SU-DHL-6 (cell line): ENCODE measurements around the gene SIK3.

Experiments used
- H2AFZ ChIP-seq: fragments of 200-600 bp; sonication (generic); 2 replicates; pipeline ENCODE4 v1.6.1; 2014; ENCODE audit warnings: low read depth, mild to moderate bottlenecking, moderate library complexity, mixed read lengths, antibody characterized with exemption, low read length; ENCODE audit not compliant: severe bottlenecking
- H3F3A ChIP-seq: fragments of 200-600 bp; shearing (Covaris generic); 2 replicates; pipeline ENCODE4 v1.6.0; 2016; ENCODE audit warnings: antibody characterized with exemption, mild to moderate bottlenecking; ENCODE audit not compliant: insufficient read depth
- H3K27ac ChIP-seq: fragments of 200-600 bp; sonication (generic); 2 replicates; pipeline ENCODE4 v1.5.1; 2016; ENCODE audit warnings: low read depth, mild to moderate bottlenecking, low read length, moderate library complexity, mixed read lengths
- H3K27me3 ChIP-seq: fragments of 200-600 bp; sonication (generic), shearing (Covaris generic); 2 replicates; pipeline ENCODE4 v1.6.0; 2014; ENCODE audit warnings: mild to moderate bottlenecking, low read length
- H3K36me3 ChIP-seq: fragments of 200-600 bp; sonication (generic); 2 replicates; pipeline ENCODE4 v1.6.1; 2014; ENCODE audit warnings: mild to moderate bottlenecking, low read length, mixed read lengths
- H3K4me2 ChIP-seq: fragments of 300-600, 200-600 bp; shearing (Covaris generic), sonication (generic); 2 replicates; pipeline ENCODE4 v1.6.0; 2014; ENCODE audit warnings: low read length, low read depth, mild to moderate bottlenecking; ENCODE audit not compliant: poor library complexity, severe bottlenecking
- H3K4me3 ChIP-seq: fragments of 200-600 bp; sonication (generic); 2 replicates; pipeline ENCODE4 v1.5.1; 2014; ENCODE audit warnings: antibody characterized with exemption, low read length, mild to moderate bottlenecking, mixed read lengths; ENCODE audit not compliant: insufficient read depth, poor library complexity, severe bottlenecking
- H3K79me2 ChIP-seq: fragments of 200-600 bp; sonication (generic); 2 replicates; pipeline ENCODE4 v1.6.1; 2014; ENCODE audit warnings: mild to moderate bottlenecking, low read length, moderate library complexity; ENCODE audit not compliant: insufficient read depth
- H3K9ac ChIP-seq: fragments of 200-600 bp; sonication (generic); 2 replicates; pipeline ENCODE4 v1.7.0; 2014; ENCODE audit warnings: mild to moderate bottlenecking, low read length
- H3K9me2 ChIP-seq: fragments of 200-600 bp; sonication (generic); replicated peaks from 2 replicates; pipeline ENCODE4 v1.6.1; 2014; ENCODE audit warnings: low read length; ENCODE audit not compliant: insufficient read depth
- H3K9me3 ChIP-seq: fragments of 200-600 bp; sonication (generic); 2 replicates; pipeline ENCODE4 v1.6.1; 2014; ENCODE audit warnings: low read length, mixed read lengths; ENCODE audit not compliant: insufficient read depth
- H4K20me1 ChIP-seq: fragments of 200-600 bp; sonication (generic); 2 replicates; pipeline ENCODE4 v1.6.1; 2014; ENCODE audit warnings: low read depth, mild to moderate bottlenecking, antibody characterized with exemption, low read length, moderate library complexity, mixed read lengths
- CTCF ChIP-seq: fragments of 200-600 bp; sonication (generic); IDR thresholded peaks from one replicate; pipeline ENCODE4 v1.5.1; 2017; ENCODE audit warnings: antibody characterized with exemption, mild to moderate bottlenecking, low read length, moderate library complexity; ENCODE audit not compliant: insufficient read depth, poor library complexity, severe bottlenecking
- EZH2phosphoT487 ChIP-seq: fragments of 200-600 bp; sonication (generic), shearing (Covaris generic); conservative IDR thresholded peaks from 2 replicates; pipeline ENCODE4 v1.6.1; 2018; ENCODE audit warnings: mild to moderate bottlenecking, antibody characterized with exemption, low read length, moderate library complexity, mixed read lengths

The SIK3 gene

GRCh38 chr11:116994195-116994594, 104.0 kb downstream of the SIK3 start:
- no peaks in the 10 kb centered on the region for H3K27me3 ChIP-seq
- no peaks in the 10 kb centered on the region for H3F3A ChIP-seq
- no peak for TF ChIP-seq EZH2phosphoT487
- TF ChIP-seq CTCF = no peak
- H3K27ac ChIP-seq = no peak overlapping the region
- H3K79me2 ChIP-seq = 0 out of 2 replicates have a peak, but pooled peaks cover 5% of the 10 kb centered on the region
- no peak overlapping the region for H3K4me3 ChIP-seq
- H3K9ac ChIP-seq = no peak overlapping the region
- no peak overlapping the region for H2AFZ ChIP-seq
- peaks cover 10% of the 10 kb centered on the region; the same call in 1 of the 2 replicates for H4K20me1 ChIP-seq
- H3K4me2 ChIP-seq = no peak overlapping the region
- H3K9me3 ChIP-seq = no peaks in the 10 kb centered on the region
- H3K9me2 ChIP-seq = no peaks in the 10 kb centered on the region
- H3K36me3 ChIP-seq = no peaks in the 10 kb centered on the region

GRCh38 chr11:116993599-116993998, 104.6 kb downstream of the SIK3 start:
- no peak overlapping the region for H2AFZ ChIP-seq
- no peak overlapping the region for H3K9ac ChIP-seq
- H3K79me2 ChIP-seq = 0 out of 2 replicates have a peak, but pooled peaks cover 5% of the 10 kb centered on the region
- no peaks in the 10 kb centered on the region for H3K27me3 ChIP-seq
- no peak for TF ChIP-seq EZH2phosphoT487
- no peak for TF ChIP-seq CTCF
- H3K4me2 ChIP-seq = no peak overlapping the region
- no peak overlapping the region for H3K4me3 ChIP-seq
- H3K27ac ChIP-seq = no peak overlapping the region
- no peaks in the 10 kb centered on the region for H3K9me2 ChIP-seq
- H3K9me3 ChIP-seq = no peaks in the 10 kb centered on the region
- H3F3A ChIP-seq = no peaks in the 10 kb centered on the region
- H4K20me1 ChIP-seq = peaks cover 7% of the 10 kb centered on the region; the same call in 1 of the 2 replicates
- H3K36me3 ChIP-seq = no peaks in the 10 kb centered on the region

- TF ChIP-seq CTCF (no peak), EZH2phosphoT487 (no peak)
- Histone ChIP-seq H3K27me3 (no peaks in the 10 kb centered on the region), H3K9me3 (no peaks in the 10 kb centered on the region), H3K36me3 (no peaks in the 10 kb centered on the region), H3K27ac (no peak overlapping the region), H3K79me2 (no peaks in the 10 kb centered on the region), H3K9me2 (no peaks in the 10 kb centered on the region), H3K9ac (no peak overlapping the region), H4K20me1 (peaks cover 4% of the 10 kb centered on the region; the same call in 1 of the 2 replicates), H2AFZ (no peak overlapping the region), H3F3A (no peaks in the 10 kb centered on the region), H3K4me2 (no peak overlapping the region), H3K4me3 (no peak overlapping the region)
These were observed 106.7 kb downstream of the SIK3 start for GRCh38 chr11:116991491-116991890.
